ENCODE measurements around the gene ADAM19. TPM values are rescaled to one million over a fixed set of nuclear protein-coding genes. Genes with fewer than 3 reads are reported as not detected.

The ADAM19 gene
- total RNA-seq, 1 experiment from 2014 or later: 3.5 TPM

DNA sequence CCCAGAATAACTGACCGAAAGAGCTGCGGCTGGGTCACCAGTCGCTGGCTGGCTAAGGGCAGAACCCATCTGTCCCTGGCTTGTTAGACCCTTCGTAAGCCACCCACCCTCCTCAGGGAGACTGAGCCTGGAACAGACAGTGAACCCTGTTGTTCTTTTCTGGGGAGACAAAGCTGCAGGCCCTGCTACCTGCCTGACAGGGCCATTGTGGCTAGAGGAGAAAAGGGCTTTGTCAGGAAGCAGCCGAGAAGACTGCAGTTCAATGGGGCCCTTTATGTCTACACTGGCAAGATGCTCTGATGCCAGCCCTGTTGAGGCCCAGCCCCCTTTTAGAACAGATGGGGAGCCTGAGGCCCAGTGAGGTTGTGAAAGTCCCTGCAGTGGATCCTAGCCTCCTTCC is 119.3 kb downstream of the ADAM19 start:
- H3K4me1 ChIP-seq (ENCODE audit: control insufficient read depth, insufficient read depth, low read length): no peaks in the 10 kb centered on the region
- no peaks in the 10 kb centered on the region for H3K9me3 ChIP-seq (ENCODE audit: control insufficient read depth, insufficient read depth, low read depth, low read length)
- CTCF ChIA-PET: no interaction called here
- intact Hi-C loops (cut with micrococcal nuclease; ENCODE audit: unreplicated experiment): no loop called here
- POLR2A ChIA-PET: no interaction called here
- no peak overlapping the region for H3K27ac ChIP-seq (ENCODE audit: low read length)
- H3K36me3 ChIP-seq (ENCODE audit: control insufficient read depth, insufficient read depth, low read length): no peaks in the 10 kb centered on the region; the same call in 1 of the 2 replicates
- TF ChIP-seq SIN3A (IDR thresholded peaks at IDR 0.05; ENCODE audit: borderline replicate concordance, insufficient read depth, low read depth, low read length) (no peak), POLR2AphosphoS5 (IDR thresholded peaks at IDR 0.05; ENCODE audit: low read depth, low read length) (no peak), TCF7L2 (IDR thresholded peaks at IDR 0.05; ENCODE audit: low read depth, low read length) (no peak)
- TF ChIP-seq, protein P1, sequence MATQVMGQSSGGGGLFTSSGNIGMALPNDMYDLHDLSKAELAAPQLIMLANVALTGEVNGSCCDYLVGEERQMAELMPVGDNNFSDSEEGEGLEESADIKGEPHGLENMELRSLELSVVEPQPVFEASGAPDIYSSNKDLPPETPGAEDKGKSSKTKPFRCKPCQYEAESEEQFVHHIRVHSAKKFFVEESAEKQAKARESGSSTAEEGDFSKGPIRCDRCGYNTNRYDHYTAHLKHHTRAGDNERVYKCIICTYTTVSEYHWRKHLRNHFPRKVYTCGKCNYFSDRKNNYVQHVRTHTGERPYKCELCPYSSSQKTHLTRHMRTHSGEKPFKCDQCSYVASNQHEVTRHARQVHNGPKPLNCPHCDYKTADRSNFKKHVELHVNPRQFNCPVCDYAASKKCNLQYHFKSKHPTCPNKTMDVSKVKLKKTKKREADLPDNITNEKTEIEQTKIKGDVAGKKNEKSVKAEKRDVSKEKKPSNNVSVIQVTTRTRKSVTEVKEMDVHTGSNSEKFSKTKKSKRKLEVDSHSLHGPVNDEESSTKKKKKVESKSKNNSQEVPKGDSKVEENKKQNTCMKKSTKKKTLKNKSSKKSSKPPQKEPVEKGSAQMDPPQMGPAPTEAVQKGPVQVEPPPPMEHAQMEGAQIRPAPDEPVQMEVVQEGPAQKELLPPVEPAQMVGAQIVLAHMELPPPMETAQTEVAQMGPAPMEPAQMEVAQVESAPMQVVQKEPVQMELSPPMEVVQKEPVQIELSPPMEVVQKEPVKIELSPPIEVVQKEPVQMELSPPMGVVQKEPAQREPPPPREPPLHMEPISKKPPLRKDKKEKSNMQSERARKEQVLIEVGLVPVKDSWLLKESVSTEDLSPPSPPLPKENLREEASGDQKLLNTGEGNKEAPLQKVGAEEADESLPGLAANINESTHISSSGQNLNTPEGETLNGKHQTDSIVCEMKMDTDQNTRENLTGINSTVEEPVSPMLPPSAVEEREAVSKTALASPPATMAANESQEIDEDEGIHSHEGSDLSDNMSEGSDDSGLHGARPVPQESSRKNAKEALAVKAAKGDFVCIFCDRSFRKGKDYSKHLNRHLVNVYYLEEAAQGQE (IDR thresholded peaks at IDR 0.05; ENCODE audit: insufficient read depth in 1 of 2, low read depth in 2 of 2, low read length in 1 of 2): no peak
- TF ChIP-seq, protein P2, sequence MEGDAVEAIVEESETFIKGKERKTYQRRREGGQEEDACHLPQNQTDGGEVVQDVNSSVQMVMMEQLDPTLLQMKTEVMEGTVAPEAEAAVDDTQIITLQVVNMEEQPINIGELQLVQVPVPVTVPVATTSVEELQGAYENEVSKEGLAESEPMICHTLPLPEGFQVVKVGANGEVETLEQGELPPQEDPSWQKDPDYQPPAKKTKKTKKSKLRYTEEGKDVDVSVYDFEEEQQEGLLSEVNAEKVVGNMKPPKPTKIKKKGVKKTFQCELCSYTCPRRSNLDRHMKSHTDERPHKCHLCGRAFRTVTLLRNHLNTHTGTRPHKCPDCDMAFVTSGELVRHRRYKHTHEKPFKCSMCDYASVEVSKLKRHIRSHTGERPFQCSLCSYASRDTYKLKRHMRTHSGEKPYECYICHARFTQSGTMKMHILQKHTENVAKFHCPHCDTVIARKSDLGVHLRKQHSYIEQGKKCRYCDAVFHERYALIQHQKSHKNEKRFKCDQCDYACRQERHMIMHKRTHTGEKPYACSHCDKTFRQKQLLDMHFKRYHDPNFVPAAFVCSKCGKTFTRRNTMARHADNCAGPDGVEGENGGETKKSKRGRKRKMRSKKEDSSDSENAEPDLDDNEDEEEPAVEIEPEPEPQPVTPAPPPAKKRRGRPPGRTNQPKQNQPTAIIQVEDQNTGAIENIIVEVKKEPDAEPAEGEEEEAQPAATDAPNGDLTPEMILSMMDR (IDR thresholded peaks at IDR 0.05): no peak
- in situ Hi-C loops (cut with HindIII; ENCODE audit: low pct_unique_long_range_greater_than_20kb, low sequenced_read_pairs): no loop called here
- no TSS peak for BruUV-seq (replicated peaks)
- peaks cover 17% of the 10 kb centered on the region for H3K27me3 ChIP-seq (ENCODE audit: control insufficient read depth, insufficient read depth, low read length)
- DNase-seq (ENCODE audit: low read depth, low spot score) (no peak), ATAC-seq (no peak)
- H3K4me3 ChIP-seq (ENCODE audit: low read depth in 2 of 2, low read length in 2 of 2): no peak overlapping the region

DNA sequence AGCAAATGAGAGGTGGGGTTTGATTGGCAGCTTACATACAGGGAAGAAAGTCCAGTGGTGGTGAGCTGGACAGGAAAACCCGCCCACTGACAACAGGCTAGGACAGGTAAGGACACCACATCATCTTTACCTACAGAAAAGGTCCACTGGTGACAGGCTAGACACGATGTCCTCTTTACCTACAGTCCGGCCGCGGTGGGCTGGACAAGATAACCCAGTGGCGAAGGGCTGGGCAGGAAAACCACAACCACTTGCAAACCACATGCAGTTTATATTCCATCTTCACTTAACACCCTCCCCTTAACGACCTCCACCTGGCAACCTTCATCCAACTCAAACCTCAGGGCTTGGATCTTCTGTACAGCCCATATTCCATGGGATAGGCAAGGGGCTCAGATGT is 120.5 kb downstream of the ADAM19 start:
- ATAC-seq (no peak), DNase-seq (ENCODE audit: low read depth, low spot score) (no peak)
- H3K27me3 ChIP-seq (ENCODE audit: control insufficient read depth, insufficient read depth, low read length): peaks cover 8% of the 10 kb centered on the region; the same call in 1 of the 2 replicates
- in situ Hi-C loops (cut with HindIII; ENCODE audit: low pct_unique_long_range_greater_than_20kb, low sequenced_read_pairs) (no loop called here), intact Hi-C loops (cut with micrococcal nuclease; ENCODE audit: unreplicated experiment) (no loop called here)
- H3K4me3 ChIP-seq (ENCODE audit: low read depth in 2 of 2, low read length in 2 of 2): no peak overlapping the region
- no peaks in the 10 kb centered on the region for H3K9me3 ChIP-seq (ENCODE audit: control insufficient read depth, insufficient read depth, low read depth, low read length)
- BruUV-seq (replicated peaks): no TSS peak
- H3K36me3 ChIP-seq (ENCODE audit: control insufficient read depth, insufficient read depth, low read length): no peaks in the 10 kb centered on the region
- ChIA-PET POLR2A (no interaction called here), CTCF (no interaction called here)
- H3K4me1 ChIP-seq (ENCODE audit: control insufficient read depth, insufficient read depth, low read length): no peaks in the 10 kb centered on the region
- TF ChIP-seq TCF7L2 (IDR thresholded peaks at IDR 0.05; ENCODE audit: low read depth, low read length) (no peak), POLR2AphosphoS5 (IDR thresholded peaks at IDR 0.05; ENCODE audit: low read depth, low read length) (no peak), SIN3A (IDR thresholded peaks at IDR 0.05; ENCODE audit: borderline replicate concordance, insufficient read depth, low read depth, low read length) (no peak)
- TF ChIP-seq, protein P1 (IDR thresholded peaks at IDR 0.05; ENCODE audit: insufficient read depth in 1 of 2, low read depth in 2 of 2, low read length in 1 of 2): no peak
- TF ChIP-seq, protein P2 (IDR thresholded peaks at IDR 0.05): no peak
- H3K27ac ChIP-seq (ENCODE audit: low read length): no peak overlapping the region

Measured in Panc1 (cell line).